Measurements from ENCODE around the gene SCGB2A2.

DNA sequence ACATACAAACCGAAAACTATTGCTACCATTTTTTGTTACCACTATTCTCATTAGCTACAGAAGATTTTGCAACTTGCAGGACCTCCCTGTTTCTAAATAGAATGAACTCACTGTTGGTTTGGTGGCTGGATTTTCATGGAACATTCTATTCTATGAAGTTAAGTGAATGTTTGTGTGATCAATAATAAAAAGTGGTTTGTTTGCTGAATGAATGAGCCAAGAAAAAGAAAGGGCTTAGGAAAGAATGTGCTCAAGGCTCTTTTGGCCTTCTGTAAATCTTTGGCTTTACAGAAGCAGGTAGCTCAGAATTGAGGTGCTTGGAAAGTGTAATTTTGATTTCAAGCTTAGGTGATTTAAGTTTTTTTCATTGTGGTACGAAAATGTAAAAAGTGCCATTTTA, 33.8 kb upstream of the SCGB2A2 start:
- TF ChIP-seq, protein P1, sequence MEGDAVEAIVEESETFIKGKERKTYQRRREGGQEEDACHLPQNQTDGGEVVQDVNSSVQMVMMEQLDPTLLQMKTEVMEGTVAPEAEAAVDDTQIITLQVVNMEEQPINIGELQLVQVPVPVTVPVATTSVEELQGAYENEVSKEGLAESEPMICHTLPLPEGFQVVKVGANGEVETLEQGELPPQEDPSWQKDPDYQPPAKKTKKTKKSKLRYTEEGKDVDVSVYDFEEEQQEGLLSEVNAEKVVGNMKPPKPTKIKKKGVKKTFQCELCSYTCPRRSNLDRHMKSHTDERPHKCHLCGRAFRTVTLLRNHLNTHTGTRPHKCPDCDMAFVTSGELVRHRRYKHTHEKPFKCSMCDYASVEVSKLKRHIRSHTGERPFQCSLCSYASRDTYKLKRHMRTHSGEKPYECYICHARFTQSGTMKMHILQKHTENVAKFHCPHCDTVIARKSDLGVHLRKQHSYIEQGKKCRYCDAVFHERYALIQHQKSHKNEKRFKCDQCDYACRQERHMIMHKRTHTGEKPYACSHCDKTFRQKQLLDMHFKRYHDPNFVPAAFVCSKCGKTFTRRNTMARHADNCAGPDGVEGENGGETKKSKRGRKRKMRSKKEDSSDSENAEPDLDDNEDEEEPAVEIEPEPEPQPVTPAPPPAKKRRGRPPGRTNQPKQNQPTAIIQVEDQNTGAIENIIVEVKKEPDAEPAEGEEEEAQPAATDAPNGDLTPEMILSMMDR (tag by site-specific recombination; IDR thresholded peaks at IDR 0.05): no peak
- no peak for TF ChIP-seq YY1 (tag by site-specific recombination; IDR thresholded peaks at IDR 0.05)
- no peak for TF ChIP-seq ZSCAN16 (tag by site-specific recombination; IDR thresholded peaks at IDR 0.05)
- TF ChIP-seq, protein P2, sequence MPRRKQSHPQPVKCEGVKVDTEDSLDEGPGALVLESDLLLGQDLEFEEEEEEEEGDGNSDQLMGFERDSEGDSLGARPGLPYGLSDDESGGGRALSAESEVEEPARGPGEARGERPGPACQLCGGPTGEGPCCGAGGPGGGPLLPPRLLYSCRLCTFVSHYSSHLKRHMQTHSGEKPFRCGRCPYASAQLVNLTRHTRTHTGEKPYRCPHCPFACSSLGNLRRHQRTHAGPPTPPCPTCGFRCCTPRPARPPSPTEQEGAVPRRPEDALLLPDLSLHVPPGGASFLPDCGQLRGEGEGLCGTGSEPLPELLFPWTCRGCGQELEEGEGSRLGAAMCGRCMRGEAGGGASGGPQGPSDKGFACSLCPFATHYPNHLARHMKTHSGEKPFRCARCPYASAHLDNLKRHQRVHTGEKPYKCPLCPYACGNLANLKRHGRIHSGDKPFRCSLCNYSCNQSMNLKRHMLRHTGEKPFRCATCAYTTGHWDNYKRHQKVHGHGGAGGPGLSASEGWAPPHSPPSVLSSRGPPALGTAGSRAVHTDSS (tag by site-specific recombination; IDR thresholded peaks at IDR 0.05): no peak
- no peak for TF ChIP-seq HOXA7 (CRISPR knock-in tag; IDR thresholded peaks at IDR 0.05; ENCODE audit: borderline replicate concordance)
- no peak for TF ChIP-seq ZNF24 (tag by site-specific recombination; IDR thresholded peaks at IDR 0.05)
- no peak for TF ChIP-seq ZBTB7A (tag by site-specific recombination; IDR thresholded peaks at IDR 0.05; ENCODE audit: low read depth)
